HFFc6 (cell line): ENCODE measurements around the gene CAPN10. TPM values are rescaled to one million over a fixed set of nuclear protein-coding genes. Genes with fewer than 3 reads are reported as not detected.

ENCODE experiments used
- DNase-seq: peaks from one replicate; pipeline ENCODE4 v3.0.0-alpha.2; 2018
- H3K27ac Mint-ChIP-seq: 2 replicates; pipeline ENCODE4 v1.8.0; 2020; ENCODE audit warnings: mild to moderate bottlenecking, mixed read lengths
- H3K27me3 Mint-ChIP-seq: 2 replicates; pipeline ENCODE4 v1.8.0; 2021; ENCODE audit warnings: mild to moderate bottlenecking, moderate library complexity, mixed read lengths; ENCODE audit not compliant: insufficient read depth
- H3K36me3 Mint-ChIP-seq: 2 replicates; pipeline ENCODE4 v1.8.0; 2021; ENCODE audit warnings: low read depth, mixed read lengths
- H3K4me1 Mint-ChIP-seq: 2 replicates; pipeline ENCODE4 v1.8.0; 2020; ENCODE audit warnings: low read depth, mixed read lengths
- H3K4me3 Mint-ChIP-seq: 2 replicates; pipeline ENCODE4 v1.8.0; 2020; ENCODE audit warnings: mild to moderate bottlenecking, moderate library complexity, mixed read lengths
- H3K9me3 Mint-ChIP-seq: 2 replicates; pipeline ENCODE4 v1.8.0; 2020; ENCODE audit warnings: mild to moderate bottlenecking, mixed read lengths
- CTCF ChIP-seq: fragments of 200-600 bp; sonication (generic); IDR thresholded peaks from 2 replicates; pipeline ENCODE4 v1.5.0; 2021; ENCODE audit warnings: antibody characterized with exemption, mild to moderate bottlenecking
- total RNA-seq, 6 experiments: library from RNA; stranded (reverse); fragmentation: NEBNext Ultra II Directional; extraction: Animal tissue kit (Norgen Biotek cat#: 25700); gene quantifications; 2 replicates in 1 of 6; 3 replicates in 5 of 6; pipeline ENCODE4 v1.2.3, GENCODE V29; 2021

CAPN10 gene
- total RNA-seq, 6 experiments from 2014 or later, result 13.9 to 20.5 (median 15.0) TPM

GRCh38 chr2:240576036-240576435, 10.5 kb upstream of the CAPN10 start:
- peaks cover 8% of the 10 kb centered on the region for H3K36me3 Mint-ChIP-seq
- no peak for TF ChIP-seq CTCF
- 0 out of 2 replicates have a peak, but pooled peaks cover 3% of the 10 kb centered on the region for H3K9me3 Mint-ChIP-seq
- H3K4me3 Mint-ChIP-seq, result no peak overlapping the region
- no peak for DNase-seq
- no peak overlapping the region for H3K27ac Mint-ChIP-seq
- peaks cover 2% of the 10 kb centered on the region; the same call in 1 of the 2 replicates for H3K27me3 Mint-ChIP-seq
- H3K4me1 Mint-ChIP-seq, result peaks cover 17% of the 10 kb centered on the region

- H3K27ac Mint-ChIP-seq, result no peak overlapping the region
- DNase-seq, result no peak
- no peak overlapping the region for H3K4me3 Mint-ChIP-seq
- peaks cover 14% of the 10 kb centered on the region for H3K36me3 Mint-ChIP-seq
- H3K9me3 Mint-ChIP-seq, result 0 out of 2 replicates have a peak, but pooled peaks cover 4% of the 10 kb centered on the region
- peaks cover 2% of the 10 kb centered on the region; the same call in 1 of the 2 replicates for H3K27me3 Mint-ChIP-seq
- H3K4me1 Mint-ChIP-seq, result peaks cover 21% of the 10 kb centered on the region
- no peak for TF ChIP-seq CTCF
Measured at GRCh38 chr2:240576436-240577205, 9.9 kb upstream of the CAPN10 start.

GRCh38 chr2:240577281-240578109, 9.0 kb upstream of the CAPN10 start:
- H3K27ac Mint-ChIP-seq, result no peak overlapping the region
- peaks cover 23% of the 10 kb centered on the region for H3K36me3 Mint-ChIP-seq
- 0 out of 2 replicates have a peak, but pooled peaks cover 4% of the 10 kb centered on the region for H3K9me3 Mint-ChIP-seq
- peaks cover 3% of the 10 kb centered on the region for H3K27me3 Mint-ChIP-seq
- peaks cover 30% of the 10 kb centered on the region for H3K4me1 Mint-ChIP-seq
- H3K4me3 Mint-ChIP-seq, result no peak overlapping the region
- DNase-seq, result no peak
- TF ChIP-seq CTCF, result no peak

GRCh38 chr2:240578110-240578450, 8.5 kb upstream of the CAPN10 start:
- no peak for DNase-seq
- Mint-ChIP-seq H3K9me3 (0 out of 2 replicates have a peak, but pooled peaks cover 4% of the 10 kb centered on the region), H3K27me3 (peaks cover 3% of the 10 kb centered on the region), H3K27ac (no peak overlapping the region), H3K4me3 (no peak overlapping the region), H3K36me3 (peaks cover 23% of the 10 kb centered on the region), H3K4me1 (peaks cover 36% of the 10 kb centered on the region)
- no peak for TF ChIP-seq CTCF

GRCh38 chr2:240578488-240578887, 8.0 kb upstream of the CAPN10 start:
- no peak for TF ChIP-seq CTCF
- Mint-ChIP-seq H3K9me3 (0 out of 2 replicates have a peak, but pooled peaks cover 4% of the 10 kb centered on the region), H3K27me3 (peaks cover 3% of the 10 kb centered on the region), H3K4me1 (peaks cover 40% of the 10 kb centered on the region), H3K36me3 (peaks cover 23% of the 10 kb centered on the region), H3K4me3 (no peak overlapping the region), H3K27ac (peak overlapping the region; percentile 61; the same call in 1 of the 2 replicates)
- DNase-seq, result no peak
